ENCODE measurements around the gene SET. TPM values are rescaled to one million over a fixed set of nuclear protein-coding genes. Genes with fewer than 3 reads are reported as not detected.
"Not testable (repeated sequence)": the region's sequence is repeated elsewhere in the genome, so short reads cannot be mapped to it uniquely, and the experiment has no call there.

The SET gene
- total RNA-seq, 4 donors from 2014 or later = 135 to 220 (median 178) TPM

DNA sequence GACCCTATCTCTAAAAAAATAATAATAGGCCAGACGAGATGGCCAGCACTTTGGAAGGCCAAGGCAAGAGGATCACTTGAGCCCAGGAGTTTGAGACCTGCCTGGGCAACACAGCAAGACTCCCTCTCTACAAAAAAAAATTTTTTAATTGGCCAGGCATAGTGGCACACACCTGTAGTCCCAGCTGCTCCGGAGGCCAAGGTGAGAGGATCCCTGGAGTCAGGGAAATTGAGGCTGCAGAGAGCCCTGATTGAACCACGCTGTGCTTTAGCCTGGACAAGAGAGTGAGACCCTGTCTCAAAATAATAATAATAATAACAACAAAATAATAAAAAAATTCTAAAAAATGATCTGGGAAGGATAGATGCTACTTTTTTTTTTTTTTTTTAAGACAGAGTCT, 31.2 kb upstream of the SET start:
- no peak for TF ChIP-seq POLR2A (IDR thresholded peaks at IDR 0.05)
- TF ChIP-seq, protein P1, sequence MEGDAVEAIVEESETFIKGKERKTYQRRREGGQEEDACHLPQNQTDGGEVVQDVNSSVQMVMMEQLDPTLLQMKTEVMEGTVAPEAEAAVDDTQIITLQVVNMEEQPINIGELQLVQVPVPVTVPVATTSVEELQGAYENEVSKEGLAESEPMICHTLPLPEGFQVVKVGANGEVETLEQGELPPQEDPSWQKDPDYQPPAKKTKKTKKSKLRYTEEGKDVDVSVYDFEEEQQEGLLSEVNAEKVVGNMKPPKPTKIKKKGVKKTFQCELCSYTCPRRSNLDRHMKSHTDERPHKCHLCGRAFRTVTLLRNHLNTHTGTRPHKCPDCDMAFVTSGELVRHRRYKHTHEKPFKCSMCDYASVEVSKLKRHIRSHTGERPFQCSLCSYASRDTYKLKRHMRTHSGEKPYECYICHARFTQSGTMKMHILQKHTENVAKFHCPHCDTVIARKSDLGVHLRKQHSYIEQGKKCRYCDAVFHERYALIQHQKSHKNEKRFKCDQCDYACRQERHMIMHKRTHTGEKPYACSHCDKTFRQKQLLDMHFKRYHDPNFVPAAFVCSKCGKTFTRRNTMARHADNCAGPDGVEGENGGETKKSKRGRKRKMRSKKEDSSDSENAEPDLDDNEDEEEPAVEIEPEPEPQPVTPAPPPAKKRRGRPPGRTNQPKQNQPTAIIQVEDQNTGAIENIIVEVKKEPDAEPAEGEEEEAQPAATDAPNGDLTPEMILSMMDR (IDR thresholded peaks at IDR 0.05) = no peak
- WGBS, 2 donors = 95 to 99% methylated on average over 3 of the region's 3 CpGs
- DNase-seq (ENCODE audit: low spot score in 2 of 2) = no peak
- no peak overlapping the region for H3K4me3 ChIP-seq (ENCODE audit: low read depth, poor library complexity, severe bottlenecking)
- intact Hi-C loops (cut with DNase I; ENCODE audit: low total_unique reads) = no loop called here

DNA sequence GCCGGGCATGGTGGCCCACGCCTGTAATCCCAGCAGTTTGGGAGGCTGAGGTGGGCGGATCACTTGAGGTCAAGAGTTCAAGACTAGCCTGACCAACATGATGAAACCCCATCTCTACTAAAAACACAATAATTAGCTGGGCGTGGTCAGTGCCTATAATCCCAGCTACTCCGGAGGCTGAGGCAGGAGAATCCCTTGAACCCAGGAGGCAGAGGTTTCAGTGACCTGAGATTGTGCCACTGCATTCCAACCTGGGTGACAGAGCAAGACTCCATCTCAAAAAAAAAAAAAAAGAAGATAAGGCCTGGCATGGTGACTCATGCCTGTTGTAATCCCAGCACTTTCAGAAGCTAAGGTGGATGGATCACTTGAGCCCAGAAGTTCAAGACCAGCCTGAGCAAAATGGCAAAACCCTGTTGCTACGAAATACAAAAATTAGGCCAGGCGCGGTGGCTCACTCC, 22.5 kb upstream of the SET start:
- 87 to 90% methylated on average over 8 of the region's 8 CpGs for WGBS, 2 donors
- H3K4me3 ChIP-seq (ENCODE audit: low read depth, poor library complexity, severe bottlenecking); DNase-seq (ENCODE audit: low spot score in 2 of 2); intact Hi-C loops (cut with DNase I; ENCODE audit: low total_unique reads): not testable (repeated sequence)

DNA sequence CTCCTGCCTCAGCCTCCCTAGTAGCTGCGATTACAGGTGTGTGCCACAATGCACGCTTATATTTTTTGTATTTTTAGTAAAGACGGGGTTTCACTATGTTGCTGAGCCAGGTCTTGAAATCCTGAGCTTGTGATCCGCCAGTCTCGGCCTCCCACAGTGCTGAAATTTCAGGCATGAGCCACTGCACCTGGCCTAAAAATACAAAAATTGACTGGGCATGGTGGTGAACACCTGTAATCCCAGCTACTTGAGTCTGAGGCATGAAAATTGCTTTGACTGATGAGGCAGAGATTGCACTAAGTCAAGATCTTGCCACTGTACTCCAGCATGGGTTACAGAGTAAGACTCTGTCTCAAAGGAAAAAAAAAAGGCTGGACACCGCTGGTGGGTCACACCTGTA, 19.2 kb upstream of the SET start:
- TF ChIP-seq, protein P1 (IDR thresholded peaks at IDR 0.05) = no peak
- no peak for TF ChIP-seq POLR2A (IDR thresholded peaks at IDR 0.05)
- no peak overlapping the region for H3K4me3 ChIP-seq (ENCODE audit: low read depth, poor library complexity, severe bottlenecking)
- WGBS, 2 donors = 95% methylated on average over 6 of the region's 6 CpGs
- peak in 1 of 2 donors; percentile 34 for DNase-seq (ENCODE audit: low spot score in 2 of 2)
- intact Hi-C loops (cut with DNase I; ENCODE audit: low total_unique reads) = no loop called here

DNA sequence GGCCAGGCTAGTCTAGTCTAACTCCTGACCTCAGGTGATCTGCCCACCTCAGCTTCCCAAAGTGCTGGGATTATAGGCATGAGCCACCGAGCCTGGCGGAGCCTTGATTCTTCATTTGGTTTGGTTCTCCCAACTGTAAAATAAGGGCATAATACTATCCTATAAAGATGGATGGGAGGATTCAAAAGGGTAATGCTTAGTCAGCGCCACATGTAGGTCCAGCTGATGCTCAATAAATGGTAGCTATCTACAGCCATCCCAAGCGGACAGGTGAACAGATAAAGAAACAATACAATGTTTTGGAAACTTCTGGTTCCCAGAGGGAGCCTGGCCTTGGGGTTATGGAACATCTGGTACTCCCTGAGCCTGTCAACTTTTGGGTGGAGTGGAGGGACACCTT, 13.6 kb upstream of the SET start:
- intact Hi-C loops (cut with DNase I; ENCODE audit: low total_unique reads) = no loop called here
- no peak overlapping the region for H3K4me3 ChIP-seq (ENCODE audit: low read depth, poor library complexity, severe bottlenecking)
- no peak for DNase-seq (ENCODE audit: low spot score in 2 of 2)
- WGBS, 2 donors = 96 to 98% methylated on average over 4 of the region's 4 CpGs
- TF ChIP-seq POLR2A (IDR thresholded peaks at IDR 0.05) = no peak
- TF ChIP-seq, protein P1 (IDR thresholded peaks at IDR 0.05) = no peak

DNA sequence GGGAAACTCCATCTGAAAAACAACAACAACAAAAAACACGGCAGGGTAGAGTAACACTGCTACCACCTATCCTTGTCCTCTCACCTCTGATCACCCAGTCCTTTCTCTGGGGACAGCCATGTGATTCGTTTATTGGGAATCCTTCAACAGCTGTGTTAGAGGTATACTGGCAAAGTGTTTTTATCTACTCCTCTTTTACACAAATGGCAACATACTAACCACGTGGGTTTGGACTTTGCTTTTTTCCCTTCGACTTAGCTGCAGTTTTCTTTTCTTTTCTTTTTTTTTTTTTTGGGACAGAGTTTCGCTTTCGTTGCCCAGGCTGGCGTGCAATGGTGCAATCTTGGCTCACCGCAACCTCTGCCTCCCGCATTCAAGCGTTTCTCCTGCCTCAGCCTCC, 11.2 kb upstream of the SET start:
- TF ChIP-seq, protein P1 (IDR thresholded peaks at IDR 0.05) = no peak
- TF ChIP-seq POLR2A (IDR thresholded peaks at IDR 0.05) = no peak
- DNase-seq (ENCODE audit: low spot score in 2 of 2) = no peak
- H3K4me3 ChIP-seq (ENCODE audit: low read depth, poor library complexity, severe bottlenecking) = no peak overlapping the region
- WGBS, 2 donors = 81 to 85% methylated on average over 10 of the region's 10 CpGs
- intact Hi-C loops (cut with DNase I; ENCODE audit: low total_unique reads) = no loop called here

DNA sequence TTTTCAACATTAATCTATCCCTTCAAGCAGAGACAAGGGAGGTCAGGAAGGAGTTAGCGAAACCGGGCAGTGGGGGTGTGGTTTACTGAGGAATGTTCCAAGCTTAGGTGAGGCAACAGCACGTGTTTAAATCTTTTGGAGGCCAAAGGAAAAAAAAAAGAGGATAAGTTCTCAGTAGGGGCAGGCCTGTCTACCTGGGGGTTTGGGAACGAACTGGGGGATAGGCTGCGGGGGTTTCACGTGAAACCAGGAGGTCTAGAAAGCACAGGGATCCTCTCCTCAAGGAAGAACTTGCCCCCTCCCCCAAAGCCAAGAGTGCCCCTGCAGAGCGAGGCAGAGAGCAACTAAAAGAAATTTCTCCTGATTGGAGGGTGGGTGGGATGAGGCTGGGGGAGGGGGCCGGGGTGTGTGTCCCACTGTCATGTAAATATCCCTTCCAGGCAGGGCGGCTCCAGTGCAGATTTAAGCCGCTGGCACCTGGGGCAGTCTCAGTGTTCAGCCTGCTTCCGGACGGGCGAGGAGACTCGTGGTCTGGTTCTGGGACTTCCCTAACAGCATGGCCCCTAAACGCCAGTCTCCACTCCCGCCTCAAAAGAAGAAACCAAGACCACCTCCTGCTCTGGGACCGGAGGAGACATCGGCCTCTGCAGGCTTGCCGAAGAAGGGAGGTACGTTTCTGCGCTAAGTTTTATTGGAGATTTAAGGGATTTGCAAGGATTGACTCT, 5.5 kb upstream of the SET start:
- 3 to 4% methylated on average over 21 of the region's 21 CpGs for WGBS, 2 donors
- DNase-seq (ENCODE audit: low spot score in 2 of 2) = peak; percentile 66 to 91
- no peak for TF ChIP-seq POLR2A (IDR thresholded peaks at IDR 0.05)
- TF ChIP-seq, protein P1 (IDR thresholded peaks at IDR 0.05) = no peak
- intact Hi-C loops (cut with DNase I; ENCODE audit: low total_unique reads) = no loop called here
- H3K4me3 ChIP-seq (ENCODE audit: low read depth, poor library complexity, severe bottlenecking) = peak overlapping the region; percentile 53
